Suprapubic skin (tissue), 4 donors: ENCODE measurements around the gene ROPN1L.

ENCODE experiments used
- EP300 ChIP-seq: sonication (generic); formaldehyde crosslinking; IDR thresholded peaks from one replicate; pipeline ENCODE4 v1.6.1; 2017; ENCODE audit warnings: antibody characterized with exemption
- POLR2A ChIP-seq, 2 donors: fragments of 450-650 bp; IDR thresholded peaks; one replicate each; pipeline ENCODE4 v1.6.1; 2017; ENCODE audit warnings: antibody characterized with exemption in 2 of 2, mild to moderate bottlenecking in 2 of 2, moderate library complexity in 2 of 2
- POLR2AphosphoS5 ChIP-seq, 3 donors: sonication (generic); formaldehyde crosslinking; IDR thresholded peaks; one replicate each; pipeline ENCODE4 v1.6.1; 2017; ENCODE audit warnings: antibody characterized with exemption in 3 of 3
- TF ChIP-seq, protein P1 (sequence below), 2 donors: fragments of 200-600 bp in 1 of 2; fragments of 450-650 bp in 1 of 2; sonication (generic) in 1 of 2; IDR thresholded peaks; one replicate each; pipeline ENCODE4 v1.5.1; 2016 to 2019; ENCODE audit warnings: antibody characterized with exemption in 2 of 2, mild to moderate bottlenecking in 1 of 2, moderate library complexity in 1 of 2

DNA sequence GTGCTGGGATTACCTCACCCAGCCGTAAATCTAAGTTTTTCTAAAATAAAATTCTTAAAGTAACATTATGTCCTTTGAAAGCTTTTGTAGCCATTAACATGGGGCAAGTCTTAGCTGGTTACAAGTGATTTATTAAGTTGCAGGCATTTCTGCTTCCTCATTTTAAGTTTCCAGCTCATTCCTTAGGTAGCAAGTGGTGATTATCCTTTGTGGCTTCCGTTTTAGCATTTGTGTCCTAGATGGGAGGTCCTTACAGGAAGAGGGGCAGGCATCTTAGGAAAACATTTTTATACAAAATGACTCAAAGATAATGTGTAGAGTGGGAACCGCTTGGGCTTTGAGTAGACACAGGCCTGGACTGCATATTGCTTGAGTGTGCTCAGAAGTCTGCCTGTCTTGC, 35.0 kb upstream of the ROPN1L start:
- TF ChIP-seq POLR2A (IDR thresholded peaks at IDR 0.05) (no peak), POLR2AphosphoS5 (IDR thresholded peaks at IDR 0.05) (no peak), EP300 (no peak)
- TF ChIP-seq, protein P1, sequence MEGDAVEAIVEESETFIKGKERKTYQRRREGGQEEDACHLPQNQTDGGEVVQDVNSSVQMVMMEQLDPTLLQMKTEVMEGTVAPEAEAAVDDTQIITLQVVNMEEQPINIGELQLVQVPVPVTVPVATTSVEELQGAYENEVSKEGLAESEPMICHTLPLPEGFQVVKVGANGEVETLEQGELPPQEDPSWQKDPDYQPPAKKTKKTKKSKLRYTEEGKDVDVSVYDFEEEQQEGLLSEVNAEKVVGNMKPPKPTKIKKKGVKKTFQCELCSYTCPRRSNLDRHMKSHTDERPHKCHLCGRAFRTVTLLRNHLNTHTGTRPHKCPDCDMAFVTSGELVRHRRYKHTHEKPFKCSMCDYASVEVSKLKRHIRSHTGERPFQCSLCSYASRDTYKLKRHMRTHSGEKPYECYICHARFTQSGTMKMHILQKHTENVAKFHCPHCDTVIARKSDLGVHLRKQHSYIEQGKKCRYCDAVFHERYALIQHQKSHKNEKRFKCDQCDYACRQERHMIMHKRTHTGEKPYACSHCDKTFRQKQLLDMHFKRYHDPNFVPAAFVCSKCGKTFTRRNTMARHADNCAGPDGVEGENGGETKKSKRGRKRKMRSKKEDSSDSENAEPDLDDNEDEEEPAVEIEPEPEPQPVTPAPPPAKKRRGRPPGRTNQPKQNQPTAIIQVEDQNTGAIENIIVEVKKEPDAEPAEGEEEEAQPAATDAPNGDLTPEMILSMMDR (IDR thresholded peaks at IDR 0.05): no peak
